ENCODE results near the gene SPINT1. TPM values are rescaled to one million over a fixed set of nuclear protein-coding genes. Genes with fewer than 3 reads are reported as not detected.

The SPINT1 gene
- total RNA-seq, 2 experiments from 2014 or later: 8.5 to 8.9 TPM

DNA sequence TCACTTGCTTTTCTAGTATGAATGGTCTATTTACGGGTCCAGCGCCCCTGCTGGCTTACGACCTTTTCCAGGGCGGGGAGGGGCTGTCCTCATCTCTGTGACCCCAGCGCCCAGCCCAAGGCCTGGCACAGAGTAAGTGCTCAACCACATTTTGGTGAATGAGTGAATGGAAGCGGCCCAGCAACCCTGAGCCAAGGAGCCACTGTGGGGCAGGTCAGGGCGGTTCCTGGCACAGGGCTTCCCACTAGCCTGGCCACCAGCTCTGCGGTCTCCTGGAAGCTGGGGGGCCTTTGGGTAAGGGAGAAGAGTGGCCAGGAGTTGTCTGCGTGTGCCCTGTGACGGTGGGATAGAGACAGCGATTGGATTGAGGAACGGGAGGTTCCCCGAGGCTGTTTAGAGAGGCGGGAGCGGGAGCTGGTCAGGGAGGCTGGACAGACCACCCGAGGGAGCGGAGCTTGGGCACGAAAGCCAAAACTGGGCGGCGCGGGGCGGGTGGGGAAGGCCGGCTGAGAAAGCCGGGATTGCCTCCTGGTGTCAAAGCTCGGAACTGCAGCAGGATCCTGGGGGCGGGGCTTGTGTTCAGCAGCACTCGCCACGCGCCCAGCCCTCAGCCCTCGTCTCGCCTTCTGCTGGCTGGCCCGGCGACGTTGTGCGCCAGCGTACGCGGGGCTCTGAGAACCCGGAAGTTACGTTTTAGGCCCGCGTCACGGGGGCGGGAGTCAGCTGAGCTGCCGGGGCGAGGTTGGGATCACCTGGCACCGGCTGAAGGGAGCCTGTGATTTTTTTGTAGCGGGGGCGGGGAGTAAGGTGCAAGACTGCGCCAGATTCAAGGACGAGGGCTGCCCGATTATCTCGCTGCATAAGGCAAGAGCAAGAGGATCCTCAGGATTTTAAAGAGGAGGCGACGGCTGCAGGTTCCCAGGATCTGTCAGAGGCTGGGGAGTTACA is 50.2 kb downstream of the SPINT1 start, which contains the start of gene VPS18:
VPS18 (plus strand) TSS at position 718 of the 948 bp plus-strand sequence. CDS start 319 bp downstream, outside the sequence.
- Mint-ChIP-seq H3K27ac (peak within 1 kb of the TSS; percentile 86), H3K4me1 (peaks cover 29% of the 10 kb centered on the region), H3K9me3 (ENCODE audit: low read depth) (no peaks in the 10 kb centered on the region), H3K27me3 (no peaks in the 10 kb centered on the region), H3K36me3 (ENCODE audit: low read depth) (peaks cover 11% of the 10 kb centered on the region), H3K4me3 (peak within 1 kb of the TSS; percentile 88)
- peak; percentile 99 for ATAC-seq
- DNase-seq: peak; percentile 100
- POLR2A ChIA-PET: interaction anchor here (0.6 to 2.4 kb wide), 8 partner anchors 9 to 329 kb away, joined by 3 to 19 read pairs (median 4); partner anchors contain the start of genes CCDC32, RAD51 and SPINT1
- intact Hi-C loops (cut with DNase I, micrococcal nuclease): loop anchor here (1.0 to 10.0 kb wide), 19 partner anchors 15 to 599 kb away; partner anchors contain the start of genes DNAJC17 (in 2 of the 2), ZFYVE19 (in 2 of the 2), CHAC1 (in 1 of the 2) and CHP1 (in 1 of the 2)
- CTCF ChIA-PET: interaction anchor here (0.5 to 8.0 kb wide), 39 partner anchors 9 to 710 kb away, joined by 3 to 268 read pairs (median 5); partner anchors contain the start of genes C15orf62, CHAC1, DNAJC17 and RAD51

- H3K4me3 Mint-ChIP-seq: peak overlapping the region; percentile 88
- intact Hi-C loops (cut with DNase I, micrococcal nuclease): loop anchor here (1.0 to 10.0 kb wide), 19 partner anchors 16 to 598 kb away; partner anchors contain the start of genes DNAJC17 (in 2 of the 2), ZFYVE19 (in 2 of the 2), CHAC1 (in 1 of the 2) and CHP1 (in 1 of the 2)
- peak overlapping the region; percentile 86 for H3K27ac Mint-ChIP-seq
- DNase-seq (peak; percentile 76), ATAC-seq (peak; percentile 40)
- no peaks in the 10 kb centered on the region for H3K9me3 Mint-ChIP-seq (ENCODE audit: low read depth)
- H3K4me1 Mint-ChIP-seq: peaks cover 29% of the 10 kb centered on the region
- peaks cover 12% of the 10 kb centered on the region for H3K36me3 Mint-ChIP-seq (ENCODE audit: low read depth)
- POLR2A ChIA-PET: interaction anchor here (0.6 to 2.4 kb wide), 7 partner anchors 8 to 330 kb away, joined by 3 to 19 read pairs (median 4); partner anchors contain the start of genes CCDC32 and RAD51
- CTCF ChIA-PET: interaction anchor here (0.5 to 8.0 kb wide), 39 partner anchors 10 to 512 kb away, joined by 3 to 268 read pairs (median 5); partner anchors contain the start of genes C15orf62, CHAC1, DNAJC17 and RAD51
- H3K27me3 Mint-ChIP-seq: no peaks in the 10 kb centered on the region
Observed at GRCh38 chr15:40894681-40895448, 51.0 kb downstream of the SPINT1 start.

DNA sequence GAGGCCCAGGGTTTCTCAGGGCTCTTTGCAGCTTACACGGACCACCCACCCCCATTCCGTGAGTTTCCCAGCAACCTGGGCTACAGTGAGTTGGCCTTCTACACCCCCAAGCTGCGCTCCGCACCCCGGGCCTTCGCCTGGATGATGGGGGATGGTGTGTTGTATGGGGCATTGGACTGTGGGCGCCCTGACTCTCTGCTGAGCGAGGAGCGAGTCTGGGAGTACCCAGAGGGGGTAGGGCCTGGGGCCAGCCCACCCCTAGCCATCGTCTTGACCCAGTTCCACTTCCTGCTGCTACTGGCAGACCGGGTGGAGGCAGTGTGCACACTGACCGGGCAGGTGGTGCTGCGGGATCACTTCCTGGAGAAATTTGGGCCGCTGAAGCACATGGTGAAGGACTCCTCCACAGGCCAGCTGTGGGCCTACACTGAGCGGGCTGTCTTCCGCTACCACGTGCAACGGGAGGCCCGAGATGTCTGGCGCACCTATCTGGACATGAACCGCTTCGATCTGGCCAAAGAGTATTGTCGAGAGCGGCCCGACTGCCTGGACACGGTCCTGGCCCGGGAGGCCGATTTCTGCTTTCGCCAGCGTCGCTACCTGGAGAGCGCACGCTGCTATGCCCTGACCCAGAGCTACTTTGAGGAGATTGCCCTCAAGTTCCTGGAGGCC is 55.8 kb downstream of the SPINT1 start:
- POLR2A ChIA-PET: no interaction called here
- peaks cover 32% of the 10 kb centered on the region for H3K36me3 Mint-ChIP-seq (ENCODE audit: low read depth)
- intact Hi-C loops (cut with DNase I, micrococcal nuclease): loop anchor here (5.0 to 10.0 kb wide), 4 partner anchors 155 to 515 kb away; partner anchors contain the start of genes INO80 (in 1 of the 2), NUSAP1 (in 1 of the 2), OIP5 (in 1 of the 2) and RTF1 (in 1 of the 2)
- ATAC-seq: no peak
- peaks cover 28% of the 10 kb centered on the region for H3K4me1 Mint-ChIP-seq
- CTCF ChIA-PET: interaction anchor here (1.7 to 8.0 kb wide), 3 partner anchors 12 to 41 kb away, joined by 5 to 268 read pairs (median 7); no protein-coding TSS in a partner anchor
- no peaks in the 10 kb centered on the region for H3K9me3 Mint-ChIP-seq (ENCODE audit: low read depth)
- H3K27me3 Mint-ChIP-seq: no peaks in the 10 kb centered on the region
- H3K4me3 Mint-ChIP-seq: no peak overlapping the region
- H3K27ac Mint-ChIP-seq: no peak overlapping the region
- no peak for DNase-seq

DNA sequence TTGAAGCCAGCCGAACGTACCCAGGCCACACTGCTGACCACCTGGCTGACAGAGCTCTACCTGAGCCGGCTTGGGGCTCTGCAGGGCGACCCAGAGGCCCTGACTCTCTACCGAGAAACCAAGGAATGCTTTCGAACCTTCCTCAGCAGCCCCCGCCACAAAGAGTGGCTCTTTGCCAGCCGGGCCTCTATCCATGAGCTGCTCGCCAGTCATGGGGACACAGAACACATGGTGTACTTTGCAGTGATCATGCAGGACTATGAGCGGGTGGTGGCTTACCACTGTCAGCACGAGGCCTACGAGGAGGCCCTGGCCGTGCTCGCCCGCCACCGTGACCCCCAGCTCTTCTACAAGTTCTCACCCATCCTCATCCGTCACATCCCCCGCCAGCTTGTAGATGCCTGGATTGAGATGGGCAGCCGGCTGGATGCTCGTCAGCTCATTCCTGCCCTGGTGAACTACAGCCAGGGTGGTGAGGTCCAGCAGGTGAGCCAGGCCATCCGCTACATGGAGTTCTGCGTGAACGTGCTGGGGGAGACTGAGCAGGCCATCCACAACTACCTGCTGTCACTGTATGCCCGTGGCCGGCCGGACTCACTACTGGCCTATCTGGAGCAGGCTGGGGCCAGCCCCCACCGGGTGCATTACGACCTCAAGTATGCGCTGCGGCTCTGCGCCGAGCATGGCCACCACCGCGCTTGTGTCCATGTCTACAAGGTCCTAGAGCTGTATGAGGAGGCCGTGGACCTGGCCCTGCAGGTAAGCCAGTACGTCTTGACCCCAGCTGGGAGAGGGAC is 56.6 kb downstream of the SPINT1 start:
- POLR2A ChIA-PET: interaction anchor here (0.6 kb wide), 1 partner anchor 195 kb away, joined by 3 read pairs; no protein-coding TSS in a partner anchor
- H3K4me1 Mint-ChIP-seq: peaks cover 22% of the 10 kb centered on the region
- peaks cover 32% of the 10 kb centered on the region for H3K36me3 Mint-ChIP-seq (ENCODE audit: low read depth)
- no peak overlapping the region for H3K4me3 Mint-ChIP-seq
- H3K27me3 Mint-ChIP-seq: no peaks in the 10 kb centered on the region
- no peak for ATAC-seq
- CTCF ChIA-PET: interaction anchor here (0.6 to 8.0 kb wide), 4 partner anchors 11 to 501 kb away, joined by 3 to 268 read pairs (median 4); partner anchors contain the start of gene CHAC1
- intact Hi-C loops (cut with DNase I, micrococcal nuclease): loop anchor here (5.0 to 10.0 kb wide), 3 partner anchors 217 to 514 kb away; partner anchors contain the start of genes INO80 (in 1 of the 2), NUSAP1 (in 1 of the 2), OIP5 (in 1 of the 2) and RTF1 (in 1 of the 2)
- no peaks in the 10 kb centered on the region for H3K9me3 Mint-ChIP-seq (ENCODE audit: low read depth)
- H3K27ac Mint-ChIP-seq: no peak overlapping the region
- no peak for DNase-seq

DNA sequence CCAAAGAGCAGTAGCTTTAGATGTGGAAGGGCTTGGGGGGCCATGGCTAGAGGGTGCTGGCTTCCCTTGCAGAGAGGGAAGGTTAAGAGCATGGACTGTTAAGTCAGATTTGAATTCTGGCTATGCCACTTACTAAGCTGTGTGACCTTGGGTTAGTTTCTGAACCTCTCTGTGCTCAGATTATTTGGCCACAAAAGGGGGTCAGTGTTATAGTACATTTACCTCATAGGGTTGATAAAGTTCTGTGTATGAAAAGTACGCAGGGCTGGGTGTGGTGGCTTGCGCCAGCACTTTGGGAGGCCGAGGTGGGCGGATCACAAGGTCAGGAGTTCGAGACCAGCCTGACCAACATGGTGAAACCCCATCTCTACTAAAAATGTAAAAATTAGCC is 57.2 kb downstream of the SPINT1 start:
- Mint-ChIP-seq H3K9me3 (ENCODE audit: low read depth) (no peaks in the 10 kb centered on the region), H3K36me3 (ENCODE audit: low read depth) (peaks cover 32% of the 10 kb centered on the region), H3K27ac (no peak overlapping the region), H3K4me3 (no peak overlapping the region), H3K4me1 (peaks cover 16% of the 10 kb centered on the region), H3K27me3 (no peaks in the 10 kb centered on the region)
- intact Hi-C loops (cut with DNase I, micrococcal nuclease): loop anchor here (5.0 to 10.0 kb wide), 3 partner anchors 216 to 514 kb away; partner anchors contain the start of genes INO80 (in 1 of the 2), NUSAP1 (in 1 of the 2), OIP5 (in 1 of the 2) and RTF1 (in 1 of the 2)
- POLR2A ChIA-PET: no interaction called here
- ATAC-seq: no peak
- DNase-seq: no peak
- CTCF ChIA-PET: interaction anchor here (0.6 to 8.0 kb wide), 3 partner anchors 42 to 215 kb away, joined by 3 to 268 read pairs (median 3); partner anchors contain the start of gene CHAC1

GRCh38 chr15:40902605-40903561 is 59.0 kb downstream of the SPINT1 start:
- Mint-ChIP-seq H3K27me3 (no peaks in the 10 kb centered on the region), H3K9me3 (ENCODE audit: low read depth) (no peaks in the 10 kb centered on the region), H3K36me3 (ENCODE audit: low read depth) (peaks cover 26% of the 10 kb centered on the region), H3K27ac (no peak overlapping the region), H3K4me1 (peaks cover 23% of the 10 kb centered on the region), H3K4me3 (no peak overlapping the region)
- POLR2A ChIA-PET: interaction anchor here (0.7 to 1.5 kb wide), 3 partner anchors 8 to 1034 kb away, joined by 3 to 5 read pairs (median 4); partner anchors contain the start of gene VPS18
- intact Hi-C loops (cut with DNase I, micrococcal nuclease): loop anchor here (5.0 to 10.0 kb wide), 3 partner anchors 214 to 512 kb away; partner anchors contain the start of genes INO80 (in 1 of the 2), NUSAP1 (in 1 of the 2), OIP5 (in 1 of the 2) and RTF1 (in 1 of the 2)
- DNase-seq: peak; percentile 24
- CTCF ChIA-PET: interaction anchor here (0.5 to 10.6 kb wide), 27 partner anchors 8 to 604 kb away, joined by 3 to 98 read pairs (median 4); partner anchors contain the start of genes CHAC1, DLL4, RAD51 and RHOV
- no peak for ATAC-seq

GRCh38 chr15:40904552-40905201 is 60.8 kb downstream of the SPINT1 start:
- H3K36me3 Mint-ChIP-seq (ENCODE audit: low read depth): peaks cover 21% of the 10 kb centered on the region
- peaks cover 27% of the 10 kb centered on the region for H3K4me1 Mint-ChIP-seq
- no peak overlapping the region for H3K27ac Mint-ChIP-seq
- ChIA-PET CTCF (interaction anchor here (0.6 to 10.6 kb wide), 46 partner anchors 10 to 429 kb away, joined by 3 to 98 read pairs (median 4); partner anchors contain the start of genes CHAC1, DLL4, SPINT1 and VPS18), POLR2A (interaction anchor here (0.6 to 0.7 kb wide), 2 partner anchors 31 to 93 kb away, joined by 3 to 4 read pairs; no protein-coding TSS in a partner anchor)
- intact Hi-C loops (cut with DNase I, micrococcal nuclease): loop anchor here (1.0 to 10.0 kb wide), 9 partner anchors 98 to 510 kb away; partner anchors contain the start of genes INO80 (in 2 of the 2), NUSAP1 (in 1 of the 2), OIP5 (in 1 of the 2) and RTF1 (in 1 of the 2)
- no peak for DNase-seq
- H3K27me3 Mint-ChIP-seq: no peaks in the 10 kb centered on the region
- ATAC-seq: no peak
- H3K9me3 Mint-ChIP-seq (ENCODE audit: low read depth): no peaks in the 10 kb centered on the region
- H3K4me3 Mint-ChIP-seq: no peak overlapping the region

All from activated CD4-positive, alpha-beta T cell treated with anti-CD3 and anti-CD28 coated beads for 36 hours (primary cell).